K562 (cell line): ENCODE measurements around the gene CDAN1. TPM values are rescaled to one million over a fixed set of nuclear protein-coding genes. Genes with fewer than 3 reads are reported as not detected.

Source experiments
- ATAC-seq: fragments of 200-7000 bp; cut with Tn5 transposase; 3 replicates; pipeline ENCODE4 v1.9.1; 2020; ENCODE audit warnings: moderate library complexity
- BruUV-seq: library from RNA; stranded (reverse); fragments of 400-500 nt; replicated peaks from 2 replicates; lab custom pipeline; 2021; lab: Mats Ljungman, UMichigan
- CTCF ChIA-PET: fragments of 300-600 bp; formaldehyde crosslinking; extraction: SDS; loops from one replicate; lab custom pipeline; 2021; ENCODE audit warnings: low intra/inter-chr PET ratio; lab: Yijun Ruan, JAX
- POLR2A ChIA-PET: fragments of 300-600, 350-650 bp; sonication (Branson Sonifier 250); formaldehyde crosslinking; extraction: SDS; loops from one replicate; lab custom pipeline; 2021; ENCODE audit warnings: antibody characterized with exemption, inconsistent platforms; lab: Yijun Ruan, JAX
- DNase-seq, 4 experiments: peaks; one replicate each; pipeline versions ENCODE4 v3.0.0 to v3.0.0-alpha.2; 2011 to 2018; ENCODE audit warnings: low spot score in 3 of 4, mixed read lengths in 3 of 4; ENCODE audit errors: extremely low read depth in 1 of 4
- FAIRE-seq: peaks from 2 replicates; lab custom pipeline; 2011; peaks lifted over from hg19 to GRCh38; lab: Jason Lieb, UNC
- H2AFZ ChIP-seq: 2 replicates; pipeline ENCODE4 v1.6.0; 2011; ENCODE audit warnings: low read depth, low read length, control low read depth, inconsistent platforms
- H3K27ac ChIP-seq: fragments of 200-600 bp; 3 replicates; pipeline ENCODE4 v1.8.0; 2011; ENCODE audit warnings: low read depth, mild to moderate bottlenecking, control low read depth, inconsistent platforms, low read length, moderate library complexity, mixed read lengths; ENCODE audit errors: extremely low read depth
- H3K27me3 ChIP-seq, 2 experiments: fragments of 300-600 bp in 1 of 2; 2 replicates in 1 of 2; 3 replicates in 1 of 2; pipeline versions ENCODE4 v1.6.0 to v1.8.0; 2011; ENCODE audit warnings: inconsistent platforms in 2 of 2, low read length in 2 of 2, mild to moderate bottlenecking in 1 of 2, mixed read lengths in 1 of 2, moderate library complexity in 1 of 2; ENCODE audit not compliant: control insufficient read depth in 2 of 2, insufficient read depth in 2 of 2
- H3K36me3 ChIP-seq: fragments of 300-600 bp; 3 replicates; pipeline ENCODE4 v1.8.0; 2011; ENCODE audit warnings: mild to moderate bottlenecking, low read length, inconsistent platforms; ENCODE audit not compliant: control insufficient read depth, insufficient read depth
- H3K4me1 ChIP-seq, 2 experiments: fragments of 200-600 bp in 1 of 2; replicated peaks in 1 of 2; 2 replicates in 1 of 2; 3 replicates in 1 of 2; pipeline versions ENCODE4 v1.5.1 to v1.8.0; 2011; ENCODE audit warnings: inconsistent platforms in 2 of 2, low read length in 2 of 2, mild to moderate bottlenecking in 1 of 2, mixed read lengths in 1 of 2, moderate library complexity in 1 of 2; ENCODE audit not compliant: control insufficient read depth in 2 of 2, insufficient read depth in 2 of 2
- H3K4me2 ChIP-seq: 2 replicates; pipeline ENCODE4 v1.6.1; 2011; ENCODE audit warnings: low read length, control low read depth, inconsistent platforms, mixed read lengths; ENCODE audit not compliant: insufficient read depth
- H3K4me3 ChIP-seq: fragments of 200-600 bp; sonication (generic), shearing (Covaris generic); 2 replicates; pipeline ENCODE4 v1.5.1; 2016; ENCODE audit warnings: control low read depth, inconsistent platforms
- H3K79me2 ChIP-seq: fragments of 200-600 bp; 3 replicates; pipeline ENCODE4 v1.8.0; 2011; ENCODE audit warnings: low read length, inconsistent platforms; ENCODE audit not compliant: control insufficient read depth, insufficient read depth
- H3K9ac ChIP-seq, 2 experiments: 2 replicates each; pipeline versions ENCODE4 v1.6.0 to v1.6.1; 2011; ENCODE audit warnings: low read depth in 2 of 2, low read length in 2 of 2, control low read depth in 1 of 2, inconsistent platforms in 1 of 2, mild to moderate bottlenecking in 1 of 2, mixed read lengths in 1 of 2; ENCODE audit not compliant: insufficient read depth in 1 of 2
- H3K9me1 ChIP-seq: one replicate; pipeline ENCODE4 v1.6.0; 2011; ENCODE audit warnings: inconsistent platforms, mild to moderate bottlenecking, low read length, moderate library complexity; ENCODE audit not compliant: control insufficient read depth, insufficient read depth
- H3K9me3 ChIP-seq: replicated peaks from 2 replicates; pipeline ENCODE4 v1.5.1; 2011; ENCODE audit warnings: low read depth, low read length, inconsistent platforms; ENCODE audit not compliant: control insufficient read depth, insufficient read depth
- H4K20me1 ChIP-seq: replicated peaks from 2 replicates; pipeline ENCODE4 v1.6.1; 2011; ENCODE audit warnings: low read length, inconsistent platforms, mixed read lengths; ENCODE audit not compliant: control insufficient read depth, insufficient read depth
- HINFP ChIP-seq: fragments of 450-650 bp; conservative IDR thresholded peaks from 2 replicates; pipeline ENCODE4 v1.6.1; 2016; ENCODE audit warnings: missing genetic modification characterization, low read depth, mild to moderate bottlenecking, control low read depth, missing compliant biosample characterization
- LARP7 ChIP-seq: fragments of 450-650 bp; IDR thresholded peaks from 2 replicates; pipeline ENCODE4 v1.6.1; 2016
- PHB ChIP-seq: fragments of 250-450 bp; sonication (Bioruptor Pico); IDR thresholded peaks from 2 replicates; pipeline ENCODE4 v1.5.0; 2021
- POLR2G ChIP-seq: fragments of 200-400 bp; formaldehyde crosslinking; IDR thresholded peaks from 2 replicates; pipeline ENCODE4 v1.6.1; 2017; ENCODE audit warnings: low read depth, mild to moderate bottlenecking, antibody characterized with exemption, low read length, moderate library complexity
- RBBP5 ChIP-seq: fragments of 200-600 bp; sonication (generic); IDR thresholded peaks from 2 replicates; pipeline ENCODE4 v1.6.1; 2012; ENCODE audit warnings: borderline replicate concordance, mild to moderate bottlenecking, low read length, control low read depth, inconsistent platforms; ENCODE audit not compliant: insufficient read depth, poor library complexity, severe bottlenecking
- WGBS: fragments of 100-300 bp; shearing (Covaris generic); methylation state at CpG from one replicate; pipeline ENCODE4 v1.1.6; 2016; ENCODE audit warnings: low coverage, mixed read lengths; ENCODE audit not compliant: insufficient coverage; ENCODE audit errors: missing lambda C conversion rate; 5-methylcytosine and 5-hydroxymethylcytosine counted together
- in situ Hi-C: fragments of 300-500 bp; cut with MboI; formaldehyde crosslinking; loops from 4 replicates; pipeline ENCODE4 v1.15.0; 2018; ENCODE audit warnings: inconsistent platforms, mixed read lengths
- intact Hi-C: fragments of 100-400 bp; cut with micrococcal nuclease; formaldehyde crosslinking; loops from 2 replicates; pipeline ENCODE4 v1.14.2; 2022
- polyA plus RNA-seq, 8 experiments: library from polyadenylated mRNA; depleted of rRNA in 4 of 8; stranded (reverse) in 5 of 8; unstranded in 3 of 8; fragments of >200 nt; fragmentation: Nextera tagmentation in 2 of 8; fragmentation: Illumina TruSeq in 1 of 8; extraction: Ambion mirVana in 2 of 8; extraction: Trizol in 1 of 8; gene quantifications; 2 replicates each; pipeline versions ENCODE4 v1.2.1 to v1.2.3, GENCODE V29; 2011 to 2014; ENCODE audit warnings: inconsistent platforms in 1 of 8, missing spikeins in 1 of 8
- total RNA-seq, 7 experiments: library from RNA; depleted of rRNA in 6 of 7; stranded (reverse); fragments of >200 nt in 6 of 7; fragmentation: Illumina TruSeq in 2 of 7; extraction: Trizol in 2 of 7; gene quantifications; 2 replicates each; pipeline versions ENCODE4 v1.2.1 to v1.2.3, GENCODE V29; 2011 to 2021; ENCODE audit warnings: low replicate concordance in 1 of 7

The CDAN1 gene
- total and polyA plus RNA-seq, 9 of the 15 experiments (the other 6 are each of a cell fraction or from before 2014, with no cell fraction given), result 1.6 to 34.4 (median 13.8) TPM

- H3K36me3 ChIP-seq, result peaks cover 98% of the 10 kb centered on the region
- BruUV-seq, result no TSS peak
Observed at GRCh38 chr15:42729409-42729808, 7.5 kb downstream of the CDAN1 start.

More at GRCh38 chr15:42729409-42729808, 7.5 kb downstream of the CDAN1 start:
- Histone ChIP-seq H2AFZ (no peak overlapping the region), H3K9me1 (peaks cover 5% of the 10 kb centered on the region), H3K4me2 (no peak overlapping the region), H3K79me2 (no peaks in the 10 kb centered on the region), H3K27me3 (no peaks in the 10 kb centered on the region), H3K9ac (no peak overlapping the region), H3K4me1 (peaks cover 0 to 6% of the 10 kb centered on the region in 2 experiments; a peak in 2 of 5 replicates)
- intact Hi-C loops, result no loop called here
- WGBS, result 99% methylated on average over 6 of the region's 7 CpGs
- DNase-seq (no peak), ATAC-seq (no peak), FAIRE-seq (no peak)
- POLR2A ChIA-PET, result interaction anchor here (1.0 to 1.1 kb wide), 2 partner anchors 10 to 71 kb away, joined by 3 to 4 read pairs; no protein-coding TSS in a partner anchor
- TF ChIP-seq RBBP5 (no peak), PHB (no peak), POLR2G (peak; percentile 32; the same call in 1 of the 2 replicates), LARP7 (no peak), HINFP (tag) (no peak)
- TF ChIP-seq, all 486 proteins: peak for 1
- in situ Hi-C loops, result no loop called here
- H3K9me3 ChIP-seq, result no peaks in the 10 kb centered on the region
- no peak overlapping the region for H3K4me3 ChIP-seq
- no peak overlapping the region for H3K27ac ChIP-seq
- H4K20me1 ChIP-seq, result no peaks in the 10 kb centered on the region; the same call in 1 of the 2 replicates
- CTCF ChIA-PET, result no interaction called here
